ENCODE data around the gene XPNPEP1. TPM values are rescaled to one million over a fixed set of nuclear protein-coding genes. Genes with fewer than 3 reads are reported as not detected.
"Not testable (repeated sequence)": the region's sequence is repeated elsewhere in the genome, so short reads cannot be mapped to it uniquely, and the experiment has no call there.

The XPNPEP1 gene
- total RNA-seq, 1 donor from 2014 or later, result 36.0 TPM

GRCh38 chr10:109929501-109930219, 6.3 kb upstream of the XPNPEP1 start:
- ATAC-seq (ENCODE audit: poor library complexity), result no peak
- intact Hi-C loops (cut with DNase I), result no loop called here

GRCh38 chr10:109928475-109928891, 5.2 kb upstream of the XPNPEP1 start:
- no peak for DNase-seq
- ATAC-seq (ENCODE audit: poor library complexity), result no peak
- intact Hi-C loops (cut with DNase I), result no loop called here

More at GRCh38 chr10:109929501-109930219, 6.3 kb upstream of the XPNPEP1 start:
- no peak for DNase-seq

GRCh38 chr10:109926825-109927224, 3.5 kb upstream of the XPNPEP1 start:
- DNase-seq (no peak), ATAC-seq (ENCODE audit: poor library complexity) (no peak)
- intact Hi-C loops (cut with DNase I), result no loop called here

- ATAC-seq (ENCODE audit: poor library complexity), result no peak
- intact Hi-C loops (cut with DNase I), result no loop called here
- no peak for DNase-seq
These were observed 2.9 kb upstream of the XPNPEP1 start for GRCh38 chr10:109926061-109926745.

GRCh38 chr10:109924967-109925620, 1.8 kb upstream of the XPNPEP1 start:
- ATAC-seq (ENCODE audit: poor library complexity) (no peak), DNase-seq (no peak)
- intact Hi-C loops (cut with DNase I), result no loop called here

GRCh38 chr10:109924087-109924486, 776 bp upstream of the XPNPEP1 start:
- no peak for DNase-seq
- intact Hi-C loops (cut with DNase I), result no loop called here
- no peak for ATAC-seq (ENCODE audit: poor library complexity)

- DNase-seq (no peak), ATAC-seq (ENCODE audit: poor library complexity) (no peak)
- intact Hi-C loops (cut with DNase I), result no loop called here
These were observed 844 bp downstream of the XPNPEP1 start for GRCh38 chr10:109922358-109922975.

- ATAC-seq (ENCODE audit: poor library complexity) (no peak), DNase-seq (no peak)
- intact Hi-C loops (cut with DNase I), result no loop called here
These were observed 3.3 kb downstream of the XPNPEP1 start for GRCh38 chr10:109920016-109920415.

GRCh38 chr10:109919220-109919619, 4.1 kb downstream of the XPNPEP1 start:
- intact Hi-C loops (cut with DNase I), result no loop called here
- no peak for DNase-seq
- ATAC-seq (ENCODE audit: poor library complexity), result no peak

- DNase-seq; intact Hi-C loops (cut with DNase I); ATAC-seq (ENCODE audit: poor library complexity): not testable (repeated sequence)
These were observed 4.6 kb downstream of the XPNPEP1 start for GRCh38 chr10:109918707-109919106.

GRCh38 chr10:109915566-109915965, 7.7 kb downstream of the XPNPEP1 start:
- intact Hi-C loops (cut with DNase I), result no loop called here
- ATAC-seq (ENCODE audit: poor library complexity) (no peak), DNase-seq (no peak)

- DNase-seq, result no peak
- ATAC-seq (ENCODE audit: poor library complexity), result no peak
- intact Hi-C loops (cut with DNase I), result no loop called here
These were observed 8.3 kb downstream of the XPNPEP1 start for GRCh38 chr10:109914966-109915365.

GRCh38 chr10:109913306-109913892, 9.9 kb downstream of the XPNPEP1 start:
- intact Hi-C loops (cut with DNase I), result no loop called here

GRCh38 chr10:109912335-109913281, 10.7 kb downstream of the XPNPEP1 start:
- DNase-seq (no peak), ATAC-seq (ENCODE audit: poor library complexity) (no peak)
- intact Hi-C loops (cut with DNase I), result no loop called here

More at GRCh38 chr10:109913306-109913892, 9.9 kb downstream of the XPNPEP1 start:
- DNase-seq (no peak), ATAC-seq (ENCODE audit: poor library complexity) (no peak)

- ATAC-seq (ENCODE audit: poor library complexity), result no peak
- intact Hi-C loops (cut with DNase I), result no loop called here
- no peak for DNase-seq
These were observed 11.4 kb downstream of the XPNPEP1 start for GRCh38 chr10:109911903-109912302.

GRCh38 chr10:109906316-109906715, 17.0 kb downstream of the XPNPEP1 start:
- no peak for DNase-seq
- ATAC-seq (ENCODE audit: poor library complexity), result no peak
- intact Hi-C loops (cut with DNase I), result no loop called here

GRCh38 chr10:109904397-109904796, 18.9 kb downstream of the XPNPEP1 start:
- DNase-seq (no peak), ATAC-seq (ENCODE audit: poor library complexity) (no peak)
- intact Hi-C loops (cut with DNase I), result no loop called here

All from Right ventricle myocardium superior (tissue), 1 donor.